Measurements from ENCODE around the gene TTC16. TPM values are rescaled to one million over a fixed set of nuclear protein-coding genes. Genes with fewer than 3 reads are reported as not detected.

Gene TTC16
- total RNA-seq, 4 donors from 2014 or later, result not detected

DNA sequence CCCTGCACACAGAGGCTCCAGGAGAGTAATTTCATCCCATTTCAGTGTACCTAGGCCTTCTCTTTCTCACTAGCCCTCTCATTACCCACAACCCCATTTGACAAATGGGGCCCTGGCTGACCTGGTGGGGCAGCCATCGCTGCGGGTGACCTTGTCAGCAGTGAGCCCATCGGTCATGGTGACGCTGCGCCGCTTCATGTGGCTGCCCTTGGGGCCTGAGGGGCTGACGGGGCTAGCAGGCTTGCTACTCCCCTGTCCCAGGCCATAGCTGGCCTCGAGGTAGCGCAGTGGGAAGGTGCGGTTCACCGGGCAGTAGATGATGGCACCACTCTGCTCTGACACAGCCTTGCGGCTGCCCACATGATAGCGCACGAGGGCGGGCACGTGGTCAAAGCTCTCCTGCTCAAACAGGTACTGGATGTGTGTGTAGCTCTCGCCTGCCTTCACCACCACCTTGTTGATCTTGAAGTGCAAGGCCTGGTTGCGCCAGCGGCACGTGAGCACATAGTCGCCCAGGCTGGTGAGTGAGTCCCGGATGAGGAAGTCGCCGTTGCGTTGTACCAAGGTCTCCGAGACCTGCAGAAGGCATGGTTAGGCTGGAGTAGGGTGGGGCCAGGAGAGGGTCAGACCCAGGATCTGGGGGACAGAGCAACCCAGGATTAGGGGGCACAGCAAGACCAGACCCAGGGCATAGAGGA lies 33.4 kb downstream of the TTC16 start:
- no peak for ATAC-seq
- peaks cover 0 to 6% (median 3%) of the 10 kb centered on the region in 3 donors for H3K4me1 ChIP-seq
- no peak for TF ChIP-seq EP300 (IDR thresholded peaks at IDR 0.05)
- TF ChIP-seq, protein P1, sequence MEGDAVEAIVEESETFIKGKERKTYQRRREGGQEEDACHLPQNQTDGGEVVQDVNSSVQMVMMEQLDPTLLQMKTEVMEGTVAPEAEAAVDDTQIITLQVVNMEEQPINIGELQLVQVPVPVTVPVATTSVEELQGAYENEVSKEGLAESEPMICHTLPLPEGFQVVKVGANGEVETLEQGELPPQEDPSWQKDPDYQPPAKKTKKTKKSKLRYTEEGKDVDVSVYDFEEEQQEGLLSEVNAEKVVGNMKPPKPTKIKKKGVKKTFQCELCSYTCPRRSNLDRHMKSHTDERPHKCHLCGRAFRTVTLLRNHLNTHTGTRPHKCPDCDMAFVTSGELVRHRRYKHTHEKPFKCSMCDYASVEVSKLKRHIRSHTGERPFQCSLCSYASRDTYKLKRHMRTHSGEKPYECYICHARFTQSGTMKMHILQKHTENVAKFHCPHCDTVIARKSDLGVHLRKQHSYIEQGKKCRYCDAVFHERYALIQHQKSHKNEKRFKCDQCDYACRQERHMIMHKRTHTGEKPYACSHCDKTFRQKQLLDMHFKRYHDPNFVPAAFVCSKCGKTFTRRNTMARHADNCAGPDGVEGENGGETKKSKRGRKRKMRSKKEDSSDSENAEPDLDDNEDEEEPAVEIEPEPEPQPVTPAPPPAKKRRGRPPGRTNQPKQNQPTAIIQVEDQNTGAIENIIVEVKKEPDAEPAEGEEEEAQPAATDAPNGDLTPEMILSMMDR (IDR thresholded peaks at IDR 0.05), result no peak
- TF ChIP-seq POLR2AphosphoS5 (IDR thresholded peaks at IDR 0.05), result no peak
- no peak for TF ChIP-seq POLR2A (IDR thresholded peaks at IDR 0.05)
- H3K36me3 ChIP-seq, result peaks cover 0 to 52% of the 10 kb centered on the region in 2 donors
- no peak overlapping the region for H3K27ac ChIP-seq
- H3K27me3 ChIP-seq, result peaks cover 67% of the 10 kb centered on the region
- 90% methylated on average over 2 of the region's 26 CpGs; no CpG with 5 or more reads in 1 of the 2 donors for WGBS, 2 donors (ENCODE audit: low coverage in 1 of 2)
- H3K9me3 ChIP-seq, result no peaks in the 10 kb centered on the region
- no peak overlapping the region for H3K4me3 ChIP-seq

GRCh38 chr9:127751269-127752054 lies 35.6 kb downstream of the TTC16 start:
- Histone ChIP-seq H3K9me3 (no peaks in the 10 kb centered on the region), H3K36me3 (peaks cover 0 to 44% of the 10 kb centered on the region in 2 donors), H3K27ac (no peak overlapping the region), H3K27me3 (peaks cover 80% of the 10 kb centered on the region), H3K4me3 (no peak overlapping the region), H3K4me1 (peaks cover 0 to 22% (median 12%) of the 10 kb centered on the region in 3 donors)
- 44 to 50% methylated on average over 4 to 10 of the region's 10 CpGs for WGBS, 2 donors (ENCODE audit: low coverage in 1 of 2)
- no peak for TF ChIP-seq EP300 (IDR thresholded peaks at IDR 0.05)
- TF ChIP-seq, protein P1 (IDR thresholded peaks at IDR 0.05), result no peak
- no peak for TF ChIP-seq POLR2A (IDR thresholded peaks at IDR 0.05)
- no peak for ATAC-seq

DNA sequence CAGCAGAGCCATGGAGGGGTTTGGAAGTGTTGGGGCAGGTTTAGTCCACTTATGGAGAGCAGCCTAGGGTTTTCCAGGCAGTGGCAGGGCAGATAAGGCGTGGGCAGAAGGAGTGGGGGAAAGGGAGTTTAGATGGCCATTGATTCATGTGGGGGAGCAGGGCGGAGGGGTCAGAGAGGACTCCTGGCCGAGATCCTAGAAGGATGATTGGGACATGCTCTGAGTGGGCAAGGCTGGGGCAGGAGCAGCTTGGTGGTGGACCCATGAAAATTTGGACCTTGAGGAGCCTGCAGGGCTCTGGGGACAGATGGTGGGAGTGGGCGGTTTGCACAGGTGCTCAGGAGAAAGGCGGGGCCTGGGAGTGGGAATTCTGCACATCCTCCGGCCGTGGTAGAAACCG lies 37.3 kb downstream of the TTC16 start:
- Histone ChIP-seq H3K27me3 (peaks cover 88% of the 10 kb centered on the region), H3K9me3 (no peaks in the 10 kb centered on the region), H3K4me1 (peaks cover 0 to 22% (median 12%) of the 10 kb centered on the region in 3 donors), H3K36me3 (peaks cover 0 to 34% of the 10 kb centered on the region in 2 donors), H3K27ac (no peak overlapping the region), H3K4me3 (no peak overlapping the region)
- no peak for ATAC-seq
- WGBS, 2 donors (ENCODE audit: low coverage in 1 of 2), result 66 to 70% methylated on average over 3 to 4 of the region's 8 CpGs
- TF ChIP-seq EP300 (IDR thresholded peaks at IDR 0.05) (no peak), POLR2A (IDR thresholded peaks at IDR 0.05) (no peak), POLR2AphosphoS5 (IDR thresholded peaks at IDR 0.05) (no peak)
- TF ChIP-seq, protein P1 (IDR thresholded peaks at IDR 0.05), result no peak

DNA sequence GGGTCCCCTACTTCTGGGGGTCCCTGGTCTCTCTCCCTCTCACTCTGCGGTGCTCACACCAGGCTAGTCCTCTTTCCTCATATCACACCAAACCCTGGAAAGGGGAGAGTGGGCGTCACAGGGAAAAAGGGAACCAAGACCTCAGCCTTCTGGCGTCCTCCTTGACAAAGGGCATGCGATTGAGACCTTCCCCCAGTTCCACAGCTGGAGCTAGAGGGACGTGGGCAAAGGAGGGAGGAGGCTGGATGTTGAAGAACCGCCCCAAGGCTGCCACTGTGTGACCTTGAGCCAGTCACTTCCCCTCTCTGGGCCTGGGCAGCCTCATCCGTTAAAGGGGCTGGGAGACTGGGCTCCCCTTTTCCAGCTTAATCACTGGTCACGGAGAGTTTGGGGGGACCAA lies 37.7 kb downstream of the TTC16 start:
- Histone ChIP-seq H3K27ac (no peak overlapping the region), H3K9me3 (no peaks in the 10 kb centered on the region), H3K4me1 (peaks cover 0 to 22% (median 12%) of the 10 kb centered on the region in 3 donors), H3K36me3 (peaks cover 0 to 29% of the 10 kb centered on the region in 2 donors), H3K27me3 (peaks cover 85% of the 10 kb centered on the region), H3K4me3 (no peak overlapping the region)
- WGBS, 2 donors (ENCODE audit: low coverage in 1 of 2), result 61 to 67% methylated on average over 3 to 4 of the region's 8 CpGs
- ATAC-seq, result no peak
- no peak for TF ChIP-seq POLR2A (IDR thresholded peaks at IDR 0.05)
- TF ChIP-seq, protein P1 (IDR thresholded peaks at IDR 0.05), result no peak
- no peak for TF ChIP-seq POLR2AphosphoS5 (IDR thresholded peaks at IDR 0.05)
- no peak for TF ChIP-seq EP300 (IDR thresholded peaks at IDR 0.05)

Data from gastroesophageal sphincter (tissue), 4 donors.